ENCODE data around the gene DAB2.
"Not testable (repeated sequence)": the region's sequence is repeated elsewhere in the genome, so short reads cannot be mapped to it uniquely, and the experiment has no call there.

DNA sequence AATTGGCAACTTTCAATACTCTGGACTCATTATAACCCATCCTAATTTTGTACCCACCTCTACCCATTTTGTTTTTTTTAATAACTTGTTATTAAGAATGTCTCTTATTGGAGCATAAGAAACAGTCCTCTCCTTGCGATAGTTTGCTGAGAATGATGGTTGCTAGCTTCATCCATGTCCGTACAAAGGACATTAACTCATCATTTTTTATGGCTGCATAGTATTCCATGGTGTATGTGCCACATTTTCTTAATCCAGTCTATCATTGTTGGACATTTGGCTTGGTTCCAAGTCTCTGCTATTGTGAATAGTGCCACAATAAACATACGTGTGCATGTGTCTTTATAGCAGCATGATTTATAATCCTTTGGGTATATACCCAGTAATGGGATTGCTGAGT lies 21.0 kb downstream of the DAB2 start:
- TF ChIP-seq, protein P1, sequence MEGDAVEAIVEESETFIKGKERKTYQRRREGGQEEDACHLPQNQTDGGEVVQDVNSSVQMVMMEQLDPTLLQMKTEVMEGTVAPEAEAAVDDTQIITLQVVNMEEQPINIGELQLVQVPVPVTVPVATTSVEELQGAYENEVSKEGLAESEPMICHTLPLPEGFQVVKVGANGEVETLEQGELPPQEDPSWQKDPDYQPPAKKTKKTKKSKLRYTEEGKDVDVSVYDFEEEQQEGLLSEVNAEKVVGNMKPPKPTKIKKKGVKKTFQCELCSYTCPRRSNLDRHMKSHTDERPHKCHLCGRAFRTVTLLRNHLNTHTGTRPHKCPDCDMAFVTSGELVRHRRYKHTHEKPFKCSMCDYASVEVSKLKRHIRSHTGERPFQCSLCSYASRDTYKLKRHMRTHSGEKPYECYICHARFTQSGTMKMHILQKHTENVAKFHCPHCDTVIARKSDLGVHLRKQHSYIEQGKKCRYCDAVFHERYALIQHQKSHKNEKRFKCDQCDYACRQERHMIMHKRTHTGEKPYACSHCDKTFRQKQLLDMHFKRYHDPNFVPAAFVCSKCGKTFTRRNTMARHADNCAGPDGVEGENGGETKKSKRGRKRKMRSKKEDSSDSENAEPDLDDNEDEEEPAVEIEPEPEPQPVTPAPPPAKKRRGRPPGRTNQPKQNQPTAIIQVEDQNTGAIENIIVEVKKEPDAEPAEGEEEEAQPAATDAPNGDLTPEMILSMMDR (IDR thresholded peaks at IDR 0.05; ENCODE audit: low read depth, low read length, poor library complexity, severe bottlenecking): not testable (repeated sequence)
- TF ChIP-seq EZH2phosphoT487 (IDR thresholded peaks at IDR 0.05; ENCODE audit: borderline replicate concordance, low read length): not testable (repeated sequence)
